Measurements from ENCODE around the gene HADHA. TPM values are rescaled to one million over a fixed set of nuclear protein-coding genes. Genes with fewer than 3 reads are reported as not detected.

The HADHA gene
- total RNA-seq, 1 donor from 2014 or later = 102 TPM

DNA sequence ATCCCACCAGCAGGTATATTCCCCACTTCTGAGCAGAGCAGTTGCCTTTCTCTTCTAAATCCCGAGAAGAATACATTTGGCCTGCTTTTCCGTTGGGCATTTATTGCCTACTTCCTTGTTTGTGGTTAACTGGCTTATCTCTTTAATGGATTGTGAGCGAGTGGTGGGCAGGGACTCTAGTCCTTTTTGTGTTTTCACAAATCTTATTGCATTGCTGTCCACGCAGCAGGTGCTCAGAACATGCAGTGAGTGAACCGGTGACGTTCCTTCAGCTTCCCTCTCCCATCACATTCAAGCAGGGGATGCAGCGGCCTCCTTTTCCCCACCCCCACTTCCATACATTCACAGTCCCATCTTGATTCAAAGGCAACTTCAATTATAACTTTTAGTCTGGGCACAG lies 100.4 kb downstream of the HADHA start:
- no peak for DNase-seq (ENCODE audit: low spot score)

DNA sequence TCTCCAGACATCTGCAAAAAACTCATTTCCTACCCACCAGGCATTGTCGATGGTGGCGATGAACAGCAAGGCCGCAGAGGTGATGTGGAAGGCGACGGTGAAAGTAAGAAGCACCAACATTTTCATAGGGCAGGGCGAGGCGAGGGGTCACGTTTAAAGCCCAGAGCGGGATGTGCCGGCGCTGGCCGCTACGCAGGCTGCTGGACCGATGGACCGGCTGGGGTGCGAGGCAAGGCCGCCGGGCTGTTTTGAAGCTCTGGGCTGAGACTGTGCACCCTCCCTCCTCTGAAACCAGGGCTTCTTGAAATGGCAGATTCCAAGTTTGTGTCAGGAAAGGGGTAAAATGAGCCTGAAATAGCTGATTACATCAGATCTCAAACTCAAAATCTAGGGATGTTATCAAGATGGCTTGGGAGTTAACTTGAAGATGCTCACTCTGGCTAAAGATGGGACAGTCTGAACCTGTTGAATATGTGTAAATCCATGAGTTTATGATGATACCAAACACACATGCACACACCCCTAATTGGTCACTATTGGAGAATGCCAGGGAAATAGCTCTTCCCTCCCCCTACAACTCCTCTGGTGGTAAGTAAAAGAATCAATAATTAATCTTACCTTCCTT lies 103.2 kb downstream of the HADHA start:
- no peak for DNase-seq (ENCODE audit: low spot score)

Other genes starting within 250 kb of the HADHA start
- gene RAB10, start 210.5 kb downstream of the HADHA start, total RNA-seq (ENCODE audit: insufficient read depth, low replicate concordance) = 64.8 TPM
- gene GAREM2, start 71.5 kb downstream of the HADHA start, total RNA-seq (ENCODE audit: insufficient read depth, low replicate concordance) = 1.7 TPM
- gene HADHB, start 307 bp upstream of the HADHA start, total RNA-seq (ENCODE audit: insufficient read depth, low replicate concordance) = 77.0 TPM
- 21.2 TPM for gene SELENOI, start 101.5 kb upstream of the HADHA start, total RNA-seq (ENCODE audit: insufficient read depth, low replicate concordance)
- 0.48 TPM for gene ADGRF3, start 102.2 kb upstream of the HADHA start, total RNA-seq (ENCODE audit: insufficient read depth, low replicate concordance)
- gene DRC1, start 157.3 kb upstream of the HADHA start, total RNA-seq (ENCODE audit: insufficient read depth, low replicate concordance) = not detected
- not detected for gene OTOF, start 233.5 kb upstream of the HADHA start, total RNA-seq (ENCODE audit: insufficient read depth, low replicate concordance)

Data from umbilical cord (tissue), 2 donors.